HCT116 (cell line): ENCODE data around the gene NEXMIF.
A peak's percentile ranks its signal among the peaks of the same experiment; 100 is the strongest.

Source experiments
- CTCF ChIP-seq, 3 experiments: fragments of 200-600 bp in 1 of 3; sonication (generic) in 1 of 3; IDR thresholded peaks in 2 of 3; conservative IDR thresholded peaks in 1 of 3; 2 replicates each; pipeline ENCODE4 v1.5.1; 2012 to 2017; ENCODE audit warnings: low read depth in 2 of 3, low read length in 2 of 3, antibody characterized with exemption in 1 of 3, borderline replicate concordance in 1 of 3, control low read depth in 1 of 3, mild to moderate bottlenecking in 1 of 3, mixed read lengths in 1 of 3, mixed run types in 1 of 3, moderate library complexity in 1 of 3; ENCODE audit not compliant: insufficient read depth in 1 of 3
- EZH2 ChIP-seq: fragments of 200-600 bp; sonication (generic); IDR thresholded peaks from 2 replicates; pipeline ENCODE4 v1.6.1; 2017; ENCODE audit warnings: antibody characterized with exemption, mixed run types
- EZH2phosphoT487 ChIP-seq: fragments of 200-600 bp; IDR thresholded peaks from 2 replicates; pipeline ENCODE4 v1.6.1; 2018; ENCODE audit warnings: antibody characterized with exemption, borderline replicate concordance
- FOSL1 ChIP-seq: IDR thresholded peaks from 2 replicates; pipeline ENCODE4 v1.6.1; 2012; ENCODE audit warnings: low read depth
- POLR2A ChIP-seq: IDR thresholded peaks from 2 replicates; pipeline ENCODE4 v1.7.0; 2011; ENCODE audit warnings: borderline replicate concordance; ENCODE audit not compliant: insufficient read depth, insufficient read length; ENCODE audit errors: extremely low read depth
- POLR2AphosphoS5 ChIP-seq: IDR thresholded peaks from 2 replicates; pipeline ENCODE4 v1.6.1; 2011; ENCODE audit warnings: mild to moderate bottlenecking, low read depth, low read length, moderate library complexity
- RAD21 ChIP-seq: IDR thresholded peaks from 2 replicates; pipeline ENCODE4 v1.6.1; 2012; ENCODE audit warnings: low read depth, mild to moderate bottlenecking
- REST ChIP-seq: IDR thresholded peaks from 2 replicates; pipeline ENCODE4 v1.6.1; 2012; ENCODE audit warnings: low read depth
- SIN3A ChIP-seq: IDR thresholded peaks from 2 replicates; pipeline ENCODE4 v1.6.1; 2012; ENCODE audit warnings: low read depth
- SRF ChIP-seq: IDR thresholded peaks from 2 replicates; pipeline ENCODE4 v1.6.1; 2012; ENCODE audit warnings: low read depth
- YY1 ChIP-seq: IDR thresholded peaks from 2 replicates; pipeline ENCODE4 v1.6.1; 2011; ENCODE audit warnings: low read length, low read depth, moderate library complexity, mild to moderate bottlenecking; ENCODE audit not compliant: insufficient replicate concordance; ENCODE audit errors: extremely low read depth
- ZNF274 ChIP-seq: fragments of 200-500 bp; sonication (Bioruptor generic); IDR thresholded peaks from 2 replicates; pipeline ENCODE4 v1.6.1; 2014; ENCODE audit warnings: mild to moderate bottlenecking, low read depth, low read length, inconsistent platforms
- TF ChIP-seq, protein P1 (sequence below): IDR thresholded peaks from 2 replicates; pipeline ENCODE4 v1.6.1; 2012

- TF ChIP-seq CTCF (IDR thresholded peaks at IDR 0.05 in 2 of 3, conservative IDR thresholded peaks at IDR 0.05 in 1 of 3; ENCODE audit: borderline replicate concordance in 1 of 3, insufficient read depth in 1 of 3, low read depth in 2 of 3, low read length in 2 of 3) (peak in 2 of 3 experiments; percentile 21 to 24; a peak in 2 of 6 replicates), EZH2phosphoT487 (no peak), SIN3A (no peak), POLR2A (no peak), EZH2 (no peak), FOSL1 (no peak), REST (no peak), POLR2AphosphoS5 (no peak), ZNF274 (no peak), YY1 (no peak), SRF (no peak), RAD21 (no peak)
- TF ChIP-seq, protein P1, sequence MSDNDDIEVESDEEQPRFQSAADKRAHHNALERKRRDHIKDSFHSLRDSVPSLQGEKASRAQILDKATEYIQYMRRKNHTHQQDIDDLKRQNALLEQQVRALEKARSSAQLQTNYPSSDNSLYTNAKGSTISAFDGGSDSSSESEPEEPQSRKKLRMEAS = no peak
These were observed 136.6 kb downstream of the NEXMIF start for GRCh38 chrX:74788545-74789086.
